Peyer's patch (tissue), 4 donors: ENCODE results near the gene ADK.

ENCODE experiments used
- POLR2A ChIP-seq, 2 donors: fragments of 450-650 bp; IDR thresholded peaks; one replicate each; pipeline ENCODE4 v1.5.1; 2017; ENCODE audit warnings: antibody characterized with exemption in 2 of 2, mild to moderate bottlenecking in 2 of 2, moderate library complexity in 2 of 2
- TF ChIP-seq, protein P1 (sequence below), 6 experiments: fragments of 450-650 bp in 4 of 6; fragments of 200-600 bp in 2 of 6; sonication (generic) in 1 of 6; IDR thresholded peaks; one replicate each; pipeline ENCODE4 v1.5.1; 2017 to 2019; ENCODE audit warnings: antibody characterized with exemption in 6 of 6, mild to moderate bottlenecking in 3 of 6, moderate library complexity in 1 of 6

DNA sequence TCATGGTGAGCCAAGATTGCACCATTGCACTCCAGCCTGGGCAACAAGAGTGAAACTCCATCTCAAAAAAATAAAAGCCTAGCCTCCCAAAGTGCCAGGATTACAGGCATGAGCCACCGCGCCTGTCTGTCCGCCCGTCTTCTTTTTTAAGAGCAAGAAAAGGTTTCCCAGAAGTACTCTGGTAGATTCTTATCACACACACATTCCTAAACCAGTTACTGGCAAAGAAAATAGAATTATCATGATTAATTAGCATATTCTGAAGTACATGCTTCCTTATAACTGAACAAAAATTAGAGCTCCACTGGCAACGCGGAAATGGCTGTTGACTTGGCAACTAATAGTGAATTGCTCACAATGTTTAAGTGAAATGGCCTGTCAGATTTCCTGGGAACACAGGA lies 87.0 kb downstream of the ADK start:
- TF ChIP-seq, protein P1, sequence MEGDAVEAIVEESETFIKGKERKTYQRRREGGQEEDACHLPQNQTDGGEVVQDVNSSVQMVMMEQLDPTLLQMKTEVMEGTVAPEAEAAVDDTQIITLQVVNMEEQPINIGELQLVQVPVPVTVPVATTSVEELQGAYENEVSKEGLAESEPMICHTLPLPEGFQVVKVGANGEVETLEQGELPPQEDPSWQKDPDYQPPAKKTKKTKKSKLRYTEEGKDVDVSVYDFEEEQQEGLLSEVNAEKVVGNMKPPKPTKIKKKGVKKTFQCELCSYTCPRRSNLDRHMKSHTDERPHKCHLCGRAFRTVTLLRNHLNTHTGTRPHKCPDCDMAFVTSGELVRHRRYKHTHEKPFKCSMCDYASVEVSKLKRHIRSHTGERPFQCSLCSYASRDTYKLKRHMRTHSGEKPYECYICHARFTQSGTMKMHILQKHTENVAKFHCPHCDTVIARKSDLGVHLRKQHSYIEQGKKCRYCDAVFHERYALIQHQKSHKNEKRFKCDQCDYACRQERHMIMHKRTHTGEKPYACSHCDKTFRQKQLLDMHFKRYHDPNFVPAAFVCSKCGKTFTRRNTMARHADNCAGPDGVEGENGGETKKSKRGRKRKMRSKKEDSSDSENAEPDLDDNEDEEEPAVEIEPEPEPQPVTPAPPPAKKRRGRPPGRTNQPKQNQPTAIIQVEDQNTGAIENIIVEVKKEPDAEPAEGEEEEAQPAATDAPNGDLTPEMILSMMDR (IDR thresholded peaks at IDR 0.05) = no peak
- TF ChIP-seq POLR2A (IDR thresholded peaks at IDR 0.05) = no peak
